ENCODE results near the gene FBXL16.
A peak's percentile ranks its signal among the peaks of the same experiment; 100 is the strongest.

Gene FBXL16

GRCh38 chr16:649631-650030, 56.0 kb downstream of the FBXL16 start:
- no peak for TF ChIP-seq CTCF (conservative IDR thresholded peaks at IDR 0.05; ENCODE audit: low read depth, low read length)
- H2AFZ ChIP-seq (ENCODE audit: low read depth) = peak overlapping the region; percentile 50
- H3K27me3 ChIP-seq (ENCODE audit: insufficient read depth, low read depth) = no peaks in the 10 kb centered on the region
- H3K4me3 ChIP-seq (IDR thresholded peaks at IDR 0.05; ENCODE audit: insufficient read depth, low read depth, low read length) = no peak overlapping the region
- H3K79me2 ChIP-seq (ENCODE audit: insufficient read depth, low read depth) = peaks cover 23% of the 10 kb centered on the region; the same call in 1 of the 2 replicates
- H3K4me2 ChIP-seq = peak overlapping the region; percentile 88
- H3K27ac ChIP-seq = peak overlapping the region; percentile 84
- H4K20me1 ChIP-seq (ENCODE audit: insufficient read depth) = no peaks in the 10 kb centered on the region
- H3K4me1 ChIP-seq (ENCODE audit: low read depth, poor library complexity, severe bottlenecking) = peaks cover 8% of the 10 kb centered on the region
- H3K9ac ChIP-seq = peak overlapping the region; percentile 87
- H3K36me3 ChIP-seq (ENCODE audit: insufficient read depth) = no peaks in the 10 kb centered on the region

- Histone ChIP-seq H3K36me3 (ENCODE audit: insufficient read depth) (no peaks in the 10 kb centered on the region), H2AFZ (ENCODE audit: low read depth) (peak within 1 kb of the TSS; percentile 50), H3K9ac (peak within 1 kb of the TSS; percentile 87), H3K4me2 (peak within 1 kb of the TSS; percentile 88), H3K4me1 (ENCODE audit: low read depth, poor library complexity, severe bottlenecking) (peaks cover 8% of the 10 kb centered on the region), H3K27ac (peak within 1 kb of the TSS; percentile 84), H3K4me3 (IDR thresholded peaks at IDR 0.05; ENCODE audit: insufficient read depth, low read depth, low read length) (no peak within 1 kb of the TSS), H3K27me3 (ENCODE audit: insufficient read depth, low read depth) (no peaks in the 10 kb centered on the region), H3K79me2 (ENCODE audit: insufficient read depth, low read depth) (peaks cover 25% of the 10 kb centered on the region; the same call in 1 of the 2 replicates), H4K20me1 (ENCODE audit: insufficient read depth) (no peaks in the 10 kb centered on the region)
- TF ChIP-seq CTCF (conservative IDR thresholded peaks at IDR 0.05; ENCODE audit: low read depth, low read length) = no peak
Measured at GRCh38 chr16:648781-649589, 56.6 kb downstream of the FBXL16 start, which contains the start of gene WDR90. TSS of gene WDR90 (plus strand) at chr16:649365. CDS start at chr16:649417, 52 bp downstream.

GRCh38 chr16:648071-648780, 57.4 kb downstream of the FBXL16 start:
- Histone ChIP-seq H2AFZ (ENCODE audit: low read depth) (peak overlapping the region; percentile 50), H3K27me3 (ENCODE audit: insufficient read depth, low read depth) (no peaks in the 10 kb centered on the region), H3K36me3 (ENCODE audit: insufficient read depth) (no peaks in the 10 kb centered on the region), H3K27ac (peak overlapping the region; percentile 84), H3K4me1 (ENCODE audit: low read depth, poor library complexity, severe bottlenecking) (peaks cover 14% of the 10 kb centered on the region), H3K4me3 (IDR thresholded peaks at IDR 0.05; ENCODE audit: insufficient read depth, low read depth, low read length) (no peak overlapping the region), H3K9ac (peak overlapping the region; percentile 87), H4K20me1 (ENCODE audit: insufficient read depth) (no peaks in the 10 kb centered on the region), H3K79me2 (ENCODE audit: insufficient read depth, low read depth) (peaks cover 26% of the 10 kb centered on the region; the same call in 1 of the 2 replicates), H3K4me2 (peak overlapping the region; percentile 88)
- TF ChIP-seq CTCF (conservative IDR thresholded peaks at IDR 0.05; ENCODE audit: low read depth, low read length) = peak; percentile 72

GRCh38 chr16:647173-647902, 58.3 kb downstream of the FBXL16 start:
- H3K4me2 ChIP-seq = peak overlapping the region; percentile 88; the same call in 1 of the 2 replicates
- H3K27me3 ChIP-seq (ENCODE audit: insufficient read depth, low read depth) = no peaks in the 10 kb centered on the region
- no peaks in the 10 kb centered on the region for H3K36me3 ChIP-seq (ENCODE audit: insufficient read depth)
- no peak overlapping the region for H3K27ac ChIP-seq
- H3K4me1 ChIP-seq (ENCODE audit: low read depth, poor library complexity, severe bottlenecking) = peaks cover 21% of the 10 kb centered on the region
- no peaks in the 10 kb centered on the region for H4K20me1 ChIP-seq (ENCODE audit: insufficient read depth)
- peaks cover 35% of the 10 kb centered on the region for H3K79me2 ChIP-seq (ENCODE audit: insufficient read depth, low read depth)
- H2AFZ ChIP-seq (ENCODE audit: low read depth) = no peak overlapping the region
- TF ChIP-seq CTCF (conservative IDR thresholded peaks at IDR 0.05; ENCODE audit: low read depth, low read length) = no peak
- H3K9ac ChIP-seq = no peak overlapping the region
- no peak overlapping the region for H3K4me3 ChIP-seq (IDR thresholded peaks at IDR 0.05; ENCODE audit: insufficient read depth, low read depth, low read length)
